ENCODE results near the gene ZMYND11.
"Not testable (repeated sequence)": the region's sequence is repeated elsewhere in the genome, so short reads cannot be mapped to it uniquely, and the experiment has no call there.

The ZMYND11 gene

DNA sequence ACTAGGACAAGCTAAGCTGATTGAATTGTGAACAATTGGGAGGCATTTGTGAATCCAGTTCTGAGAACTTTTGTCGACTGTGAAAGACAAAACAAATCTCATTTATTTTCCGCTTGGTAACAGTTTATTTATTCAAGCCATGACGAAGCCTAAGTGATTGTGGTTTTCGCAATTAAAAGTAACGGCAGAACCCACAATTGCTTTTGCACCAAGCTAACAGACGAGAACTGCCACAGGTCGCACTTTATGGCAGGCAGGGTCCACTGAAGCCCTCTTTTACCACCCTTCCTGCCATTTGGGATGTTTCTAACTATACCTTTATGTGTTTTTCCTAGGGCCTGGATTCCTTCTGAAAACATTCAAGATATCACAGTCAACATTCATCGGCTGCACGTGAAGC lies 111.2 kb downstream of the ZMYND11 start:
- no peak overlapping the region for H3K27ac ChIP-seq
- TF ChIP-seq, protein P1, sequence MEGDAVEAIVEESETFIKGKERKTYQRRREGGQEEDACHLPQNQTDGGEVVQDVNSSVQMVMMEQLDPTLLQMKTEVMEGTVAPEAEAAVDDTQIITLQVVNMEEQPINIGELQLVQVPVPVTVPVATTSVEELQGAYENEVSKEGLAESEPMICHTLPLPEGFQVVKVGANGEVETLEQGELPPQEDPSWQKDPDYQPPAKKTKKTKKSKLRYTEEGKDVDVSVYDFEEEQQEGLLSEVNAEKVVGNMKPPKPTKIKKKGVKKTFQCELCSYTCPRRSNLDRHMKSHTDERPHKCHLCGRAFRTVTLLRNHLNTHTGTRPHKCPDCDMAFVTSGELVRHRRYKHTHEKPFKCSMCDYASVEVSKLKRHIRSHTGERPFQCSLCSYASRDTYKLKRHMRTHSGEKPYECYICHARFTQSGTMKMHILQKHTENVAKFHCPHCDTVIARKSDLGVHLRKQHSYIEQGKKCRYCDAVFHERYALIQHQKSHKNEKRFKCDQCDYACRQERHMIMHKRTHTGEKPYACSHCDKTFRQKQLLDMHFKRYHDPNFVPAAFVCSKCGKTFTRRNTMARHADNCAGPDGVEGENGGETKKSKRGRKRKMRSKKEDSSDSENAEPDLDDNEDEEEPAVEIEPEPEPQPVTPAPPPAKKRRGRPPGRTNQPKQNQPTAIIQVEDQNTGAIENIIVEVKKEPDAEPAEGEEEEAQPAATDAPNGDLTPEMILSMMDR (IDR thresholded peaks at IDR 0.05): no peak
- no peak for TF ChIP-seq ZFX (IDR thresholded peaks at IDR 0.05; ENCODE audit: borderline replicate concordance)

DNA sequence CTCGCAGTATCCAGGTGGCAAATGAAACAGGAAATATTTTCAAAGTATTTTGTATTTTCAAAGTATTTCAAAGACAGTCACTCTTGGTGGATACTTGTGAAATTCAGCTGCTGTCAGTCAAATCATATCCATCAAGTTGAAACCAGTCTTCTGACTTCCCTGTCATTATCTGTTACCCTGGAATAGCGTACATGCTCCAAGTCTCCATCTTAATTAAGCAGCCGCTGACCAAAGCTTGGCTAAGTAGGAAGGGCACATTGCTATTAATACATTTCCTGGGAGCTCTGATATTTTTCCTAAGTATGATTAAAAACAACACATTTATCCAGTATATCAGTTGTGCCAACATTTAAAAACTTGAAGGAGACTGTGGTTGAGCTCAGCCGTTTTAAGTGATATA lies 112.2 kb downstream of the ZMYND11 start:
- TF ChIP-seq, protein P1 (IDR thresholded peaks at IDR 0.05): no peak
- no peak for TF ChIP-seq ZFX (IDR thresholded peaks at IDR 0.05; ENCODE audit: borderline replicate concordance)
- H3K27ac ChIP-seq: no peak overlapping the region

DNA sequence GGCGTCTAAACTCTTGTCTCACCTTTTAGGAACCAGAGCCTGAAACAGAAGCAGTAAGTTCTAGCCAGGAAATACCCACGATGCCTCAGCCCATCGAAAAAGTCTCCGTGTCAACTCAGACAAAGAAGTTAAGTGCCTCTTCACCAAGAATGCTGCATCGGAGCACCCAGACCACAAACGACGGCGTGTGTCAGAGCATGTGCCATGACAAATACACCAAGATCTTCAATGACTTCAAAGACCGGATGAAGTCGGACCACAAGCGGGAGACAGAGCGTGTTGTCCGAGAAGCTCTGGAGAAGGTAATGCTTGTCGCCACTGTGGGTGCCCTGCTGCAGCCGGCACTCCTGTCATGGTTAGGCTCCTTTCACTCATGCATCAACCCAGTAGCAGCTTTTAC lies 113.1 kb downstream of the ZMYND11 start:
- no peak for TF ChIP-seq ZFX (IDR thresholded peaks at IDR 0.05; ENCODE audit: borderline replicate concordance)
- TF ChIP-seq, protein P1 (IDR thresholded peaks at IDR 0.05): no peak
- H3K27ac ChIP-seq: no peak overlapping the region

DNA sequence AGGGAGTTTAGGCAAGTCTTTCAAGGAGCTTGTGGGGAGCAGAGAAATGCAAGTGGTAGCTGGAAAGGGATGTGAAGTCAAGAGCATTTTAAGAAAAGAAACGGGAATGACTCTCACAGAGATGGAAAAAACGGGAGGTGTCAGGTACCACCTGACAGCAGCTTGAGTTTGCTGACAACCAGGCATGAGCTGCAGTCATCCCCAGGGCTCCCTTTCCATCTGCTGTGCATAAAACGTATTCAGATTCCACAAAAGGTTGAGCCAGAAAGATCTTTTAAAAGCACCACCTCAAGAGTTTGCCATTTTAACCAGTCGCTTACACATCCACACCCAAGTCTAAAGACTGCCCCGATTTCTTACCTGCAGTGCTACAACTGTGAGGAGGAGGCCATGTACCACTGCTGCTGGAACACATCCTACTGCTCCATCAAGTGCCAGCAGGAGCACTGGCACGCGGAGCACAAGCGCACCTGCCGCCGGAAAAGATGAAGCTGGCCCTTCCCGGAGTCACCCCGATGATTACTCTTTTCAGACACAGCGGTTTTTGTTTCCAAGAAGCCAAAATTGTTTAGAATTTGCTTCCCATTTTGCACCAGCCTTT lies 116.8 kb downstream of the ZMYND11 start:
- H3K27ac ChIP-seq: no peak overlapping the region
- TF ChIP-seq, protein P1 (IDR thresholded peaks at IDR 0.05): no peak
- TF ChIP-seq ZFX (IDR thresholded peaks at IDR 0.05; ENCODE audit: borderline replicate concordance): no peak

DNA sequence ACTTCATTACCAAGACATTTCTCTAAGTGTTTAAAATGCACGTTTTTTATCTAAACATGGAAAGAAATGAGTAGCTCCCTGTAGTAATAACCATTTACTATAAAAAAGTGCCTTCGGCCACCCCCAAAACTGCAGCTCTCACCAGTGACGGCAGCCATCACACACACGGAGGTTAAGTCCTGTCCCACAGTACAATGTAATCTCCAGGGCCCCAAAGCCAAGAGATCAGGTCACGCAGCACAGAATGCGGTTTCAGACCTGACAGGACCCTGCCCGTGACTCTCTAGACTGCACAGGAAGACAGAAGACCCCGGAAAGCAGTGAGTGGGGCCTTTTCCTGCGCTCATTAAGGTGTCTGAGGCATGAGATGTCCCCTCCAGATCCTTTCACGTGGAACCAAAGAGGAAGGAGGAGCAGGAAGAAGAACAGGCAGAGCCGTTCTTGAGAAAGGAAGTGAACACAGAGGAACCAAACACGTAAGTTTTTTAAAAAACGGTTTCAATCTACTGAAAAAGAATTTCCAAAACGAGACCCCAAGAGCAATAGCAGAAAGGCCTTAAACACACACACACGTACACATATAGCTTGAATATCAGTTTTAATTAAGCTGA lies 125.7 kb downstream of the ZMYND11 start:
- TF ChIP-seq ZFX (IDR thresholded peaks at IDR 0.05; ENCODE audit: borderline replicate concordance): no peak
- TF ChIP-seq, protein P1 (IDR thresholded peaks at IDR 0.05): no peak
- H3K27ac ChIP-seq: no peak overlapping the region

DNA sequence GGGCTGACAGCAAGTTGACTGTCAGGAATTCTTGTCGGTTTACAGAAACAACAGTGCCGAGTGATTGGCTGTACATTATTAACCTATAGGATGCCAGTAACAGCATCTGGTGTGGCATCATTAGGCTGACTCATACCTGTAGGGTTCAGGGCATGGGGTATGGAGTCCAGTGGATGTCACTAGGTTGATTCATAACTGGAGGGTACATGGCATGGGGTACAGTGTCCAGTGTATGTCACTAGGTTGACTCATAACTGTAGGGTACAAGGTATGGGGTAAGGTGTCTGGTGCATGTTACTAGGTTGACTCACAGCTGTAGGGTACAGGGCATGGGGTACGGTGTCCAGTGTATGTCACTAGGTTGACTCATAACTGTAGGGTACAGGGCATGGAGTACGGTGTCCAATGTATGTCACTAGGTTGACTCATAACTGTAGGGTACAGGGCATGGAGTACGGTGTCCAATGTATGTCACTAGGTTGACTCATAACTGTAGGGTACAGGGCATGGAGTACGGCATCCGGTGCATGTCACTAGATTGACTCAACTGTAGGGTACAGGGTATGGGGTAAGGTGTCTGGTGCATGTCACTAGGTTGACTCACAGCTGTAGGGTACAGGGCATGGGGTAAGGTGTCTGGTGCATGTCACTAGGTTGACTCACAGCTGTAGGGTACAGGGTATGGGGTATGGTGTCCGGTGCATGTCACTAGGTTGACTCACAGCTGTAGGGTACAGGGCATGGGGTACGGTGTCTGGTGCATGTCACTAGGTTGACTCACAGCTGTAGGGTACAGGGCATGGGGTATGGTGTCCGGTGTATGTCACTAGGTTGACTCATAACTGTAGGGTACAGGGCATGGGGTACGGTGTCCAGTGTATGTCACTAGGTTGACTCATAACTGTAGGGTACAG lies 129.2 kb downstream of the ZMYND11 start:
- not testable (repeated sequence) for H3K27ac ChIP-seq

DNA sequence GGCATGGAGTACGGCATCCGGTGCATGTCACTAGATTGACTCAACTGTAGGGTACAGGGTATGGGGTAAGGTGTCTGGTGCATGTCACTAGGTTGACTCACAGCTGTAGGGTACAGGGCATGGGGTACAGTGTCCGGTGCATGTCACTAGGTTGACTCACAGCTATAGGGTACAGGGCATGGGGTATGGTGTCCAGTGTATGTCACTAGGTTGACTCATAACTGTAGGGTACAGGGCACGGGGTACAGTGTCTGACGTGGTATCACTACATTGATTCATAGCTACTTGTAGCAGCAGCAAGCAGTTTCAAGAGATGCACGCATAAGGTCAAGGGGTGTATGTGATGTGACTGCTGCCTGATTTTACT lies 129.8 kb downstream of the ZMYND11 start:
- H3K27ac ChIP-seq: not testable (repeated sequence)

DNA sequence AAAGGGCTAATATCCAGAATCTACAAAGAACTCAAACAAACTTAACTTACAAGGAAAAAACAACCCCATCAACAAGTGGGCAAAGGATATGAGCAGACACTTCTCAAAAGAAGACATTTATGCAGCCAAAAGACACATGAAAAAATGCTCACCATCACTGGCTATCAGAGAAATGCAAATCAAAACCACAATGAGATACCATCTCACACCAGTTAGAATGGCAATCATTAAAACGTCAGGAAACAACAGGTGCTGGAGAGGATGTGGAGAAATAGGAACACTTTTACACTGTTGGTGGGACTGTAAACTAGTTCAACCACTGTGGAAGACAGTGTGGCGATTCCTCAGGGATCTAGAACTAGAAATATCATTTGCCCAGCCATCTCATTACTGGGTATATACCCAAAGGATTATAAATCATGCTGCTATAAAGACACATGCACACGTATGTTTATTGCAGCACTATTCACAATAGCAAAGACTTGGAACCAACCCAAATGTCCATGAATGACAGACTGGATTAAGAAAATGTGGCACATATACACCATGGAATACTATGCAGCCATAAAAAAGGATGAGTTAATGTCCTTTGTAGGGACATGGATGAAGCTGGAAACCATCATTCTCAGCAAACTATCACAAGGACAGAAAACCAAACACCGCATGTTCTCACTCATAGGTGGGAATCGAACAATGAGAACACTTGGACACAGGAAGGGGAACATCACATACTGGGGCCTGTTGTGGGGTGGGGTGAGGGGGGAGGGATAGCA lies 130.7 kb downstream of the ZMYND11 start:
- H3K27ac ChIP-seq: not testable (repeated sequence)
